Adipose tissue (tissue), 3 donors: ENCODE results near the gene RRP7A. TPM values are rescaled to one million over a fixed set of nuclear protein-coding genes. Genes with fewer than 3 reads are reported as not detected.
"Not testable (repeated sequence)": the region's sequence is repeated elsewhere in the genome, so short reads cannot be mapped to it uniquely, and the experiment has no call there.

Experiments
- H3K27ac ChIP-seq: one replicate; pipeline ENCODE4 v1.5.1; 2013; ENCODE audit warnings: low read depth, low read length
- WGBS, 3 donors: extraction: QIAGEN DNeasy Blood & Tissue Kit; methylation state at CpG; one replicate each; pipeline ENCODE4 v1.1.7; 2013; 5-methylcytosine and 5-hydroxymethylcytosine counted together
- polyA plus RNA-seq, 3 donors: library from polyadenylated mRNA; stranded (reverse); fragments of 200-250 nt; gene quantifications; one replicate each; pipeline ENCODE4 v1.2.3, GENCODE V29; 2013
- donor health status: healthy with polysubstance abuse.
- donor health status: Bipolar disorder and iron deficiency.
- donor health status: healthy.

Gene RRP7A
- polyA plus RNA-seq, 3 donors, result 8.0 to 23.5 (median 12.9) TPM

- WGBS, 3 donors, result 67 to 84% (median 74%) methylated on average over 10 of the region's 10 CpGs
- H3K27ac ChIP-seq, result no peak overlapping the region
Measured at GRCh38 chr22:42511401-42511891, 8.2 kb downstream of the RRP7A start.

- 69 to 82% (median 81%) methylated on average over 10 to 15 of the region's 15 CpGs for WGBS, 3 donors
- no peak overlapping the region for H3K27ac ChIP-seq
Measured at GRCh38 chr22:42509548-42509947, 10.0 kb downstream of the RRP7A start.

- not testable (repeated sequence) for H3K27ac ChIP-seq
- WGBS, 3 donors, result 41 to 63% (median 60%) methylated on average over 6 to 10 of the region's 10 CpGs
Measured at GRCh38 chr22:42508975-42509364, 10.6 kb downstream of the RRP7A start.

- H3K27ac ChIP-seq, result not testable (repeated sequence)
- 41 to 74% (median 50%) methylated on average over 10 to 11 of the region's 11 CpGs for WGBS, 3 donors
Measured at GRCh38 chr22:42508327-42508974, 11.1 kb downstream of the RRP7A start.

GRCh38 chr22:42500836-42501179 is 18.8 kb downstream of the RRP7A start:
- 26 to 38% (median 32%) methylated on average over 26 of the region's 26 CpGs for WGBS, 3 donors
- H3K27ac ChIP-seq, result no peak overlapping the region

- 3 to 5% (median 4%) methylated on average over 34 to 56 of the region's 56 CpGs for WGBS, 3 donors
- no peak overlapping the region for H3K27ac ChIP-seq
Measured at GRCh38 chr22:42500161-42500835, 19.3 kb downstream of the RRP7A start.

GRCh38 chr22:42499773-42500160 is 19.8 kb downstream of the RRP7A start:
- WGBS, 3 donors, result 55 to 66% (median 60%) methylated on average over 15 of the region's 15 CpGs

GRCh38 chr22:42495533-42496141 is 24.0 kb downstream of the RRP7A start:
- 60 to 70% (median 62%) methylated on average over 10 of the region's 10 CpGs for whole genome bisulfite sequencing, 3 donors
- not testable (repeated sequence) for H3K27ac ChIP-seq

More at GRCh38 chr22:42499773-42500160, 19.8 kb downstream of the RRP7A start:
- not testable (repeated sequence) for H3K27ac ChIP-seq

GRCh38 chr22:42493393-42493792 is 26.2 kb downstream of the RRP7A start:
- no peak overlapping the region for H3K27ac ChIP-seq
- 74 to 81% (median 80%) methylated on average over 6 of the region's 6 CpGs for WGBS, 3 donors

- H3K27ac ChIP-seq, result no peak overlapping the region
- WGBS, 3 donors, result 93 to 96% (median 96%) methylated on average over 18 of the region's 18 CpGs
Measured at GRCh38 chr22:42492323-42492690, 27.3 kb downstream of the RRP7A start.

GRCh38 chr22:42490243-42490832 is 29.3 kb downstream of the RRP7A start:
- H3K27ac ChIP-seq, result no peak overlapping the region
- WGBS, 3 donors, result 46 to 67% (median 63%) methylated on average over 8 of the region's 8 CpGs

- no peak overlapping the region for H3K27ac ChIP-seq
- WGBS, 3 donors, result 89 to 92% (median 89%) methylated on average over 10 of the region's 10 CpGs
Measured at GRCh38 chr22:42489000-42489399, 30.6 kb downstream of the RRP7A start.

- WGBS, 3 donors, result 71 to 84% (median 78%) methylated on average over 6 of the region's 6 CpGs
- H3K27ac ChIP-seq, result no peak overlapping the region
Measured at GRCh38 chr22:42484506-42484905, 35.1 kb downstream of the RRP7A start.

GRCh38 chr22:42483610-42484223 is 35.9 kb downstream of the RRP7A start:
- 77% methylated on average over 2 of the region's 13 CpGs; no CpG with 5 or more reads in 2 of the 3 donors for WGBS, 3 donors
- H3K27ac ChIP-seq, result not testable (repeated sequence)

- H3K27ac ChIP-seq, result no peak overlapping the region
- 89 to 96% (median 90%) methylated on average over 2 of the region's 2 CpGs for WGBS, 3 donors
Measured at GRCh38 chr22:42475122-42475521, 44.5 kb downstream of the RRP7A start.

GRCh38 chr22:42473484-42474193 is 46.0 kb downstream of the RRP7A start:
- no peak overlapping the region for H3K27ac ChIP-seq
- 68 to 75% (median 74%) methylated on average over 5 of the region's 5 CpGs for WGBS, 3 donors

GRCh38 chr22:42472671-42473070 is 46.9 kb downstream of the RRP7A start:
- no peak overlapping the region for H3K27ac ChIP-seq
- WGBS, 3 donors, result 85 to 91% (median 88%) methylated on average over 8 of the region's 8 CpGs

GRCh38 chr22:42471441-42471840 is 48.2 kb downstream of the RRP7A start:
- no peak overlapping the region for H3K27ac ChIP-seq
- WGBS, 3 donors, result 90 to 93% (median 91%) methylated on average over 1 of the region's 1 CpG
